ENCODE measurements around the gene SIVA1. TPM values are rescaled to one million over a fixed set of nuclear protein-coding genes. Genes with fewer than 3 reads are reported as not detected.

The SIVA1 gene
- total RNA-seq, 6 experiments from 2014 or later: 38.1 to 252 (median 50.6) TPM

DNA sequence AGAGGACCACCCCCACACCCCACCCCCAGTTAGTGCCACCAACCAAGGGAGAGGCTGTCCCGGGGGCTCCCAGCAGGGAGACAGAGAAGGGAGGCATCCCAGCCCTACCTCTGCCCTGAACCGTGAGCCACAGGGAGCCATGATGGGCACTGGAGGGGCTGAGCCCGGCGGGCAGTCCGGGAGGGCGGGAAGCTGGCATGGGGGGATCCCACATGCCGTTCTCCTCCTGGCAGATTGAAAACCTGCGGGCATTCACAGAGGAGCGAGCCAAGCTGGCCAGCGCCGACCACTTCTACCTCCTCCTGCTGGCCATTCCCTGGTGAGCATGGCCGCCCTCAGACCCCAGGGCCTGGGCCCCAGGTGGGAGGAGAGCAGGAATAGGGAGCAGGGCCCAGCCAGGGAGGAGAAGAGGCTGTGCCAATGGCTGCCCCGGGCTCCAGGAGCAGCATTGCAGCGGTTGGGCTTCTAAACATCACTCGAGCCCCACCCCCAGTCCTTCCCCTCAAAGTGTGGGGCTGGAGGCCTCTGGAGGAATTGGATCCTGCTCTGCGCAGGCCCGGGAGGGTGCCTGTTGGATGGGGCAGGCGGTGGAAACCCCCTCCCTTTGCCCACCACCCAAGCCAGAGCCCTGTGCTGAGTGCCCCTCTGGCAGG lies 43.4 kb upstream of the SIVA1 start:
- intact Hi-C loops (cut with DNase I): loop anchor here (5.0 kb wide), 1 partner anchor 57 kb away; no protein-coding TSS in a partner anchor
- no peak overlapping the region for H3K4me3 ChIP-seq
- WGBS (ENCODE audit: insufficient coverage, low coverage, low lambda C conversion rate, missing lambda C conversion rate): 96% methylated on average over 7 of the region's 18 CpGs
- DNase-seq: no peak
- no peak overlapping the region for H3K27ac ChIP-seq
- H3K27me3 ChIP-seq: no peaks in the 10 kb centered on the region
- TF ChIP-seq CTCF (IDR thresholded peaks at IDR 0.05) (no peak), POLR2A (IDR thresholded peaks at IDR 0.05) (no peak)
- no peaks in the 10 kb centered on the region for H3K9me3 ChIP-seq
- H3K36me3 ChIP-seq: peaks cover 0 to 48% (median 25%) of the 10 kb centered on the region in 4 donors
- ATAC-seq: no peak
- H3K4me1 ChIP-seq: no peaks in the 10 kb centered on the region

DNA sequence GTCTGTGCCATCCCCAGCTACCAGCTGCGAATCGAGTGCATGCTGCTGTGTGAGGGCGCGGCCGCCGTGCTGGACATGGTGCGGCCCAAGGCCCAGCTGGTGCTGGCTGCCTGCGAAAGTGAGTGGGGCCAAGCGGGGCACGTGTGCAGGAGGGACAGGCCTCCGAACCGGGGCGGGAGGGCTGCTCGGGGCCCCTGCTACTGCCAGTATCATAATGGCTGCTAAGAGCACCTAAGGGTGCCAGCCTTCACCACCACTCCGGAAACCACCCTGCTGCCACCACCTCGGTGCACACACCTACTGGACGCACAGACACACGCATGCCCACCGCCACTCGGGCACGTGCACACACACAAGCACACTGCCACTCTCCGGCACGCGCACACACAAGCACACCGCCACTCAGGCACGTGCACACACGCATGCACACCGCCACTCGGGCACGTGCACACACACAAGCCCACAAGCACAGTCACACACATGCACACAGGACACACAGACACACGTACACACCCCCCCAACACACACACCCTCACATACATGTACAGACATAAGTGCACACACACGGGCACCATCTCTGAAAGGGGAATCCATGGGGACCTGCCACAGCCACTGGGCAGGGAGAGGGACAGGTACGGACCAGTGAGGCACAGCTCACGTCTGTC lies 42.7 kb upstream of the SIVA1 start:
- intact Hi-C loops (cut with DNase I): loop anchor here in 1 of 2 donors (5.0 kb wide), 1 partner anchor 58 kb away; no protein-coding TSS in a partner anchor
- Histone ChIP-seq H3K27ac (no peak overlapping the region), H3K36me3 (peaks cover 0 to 51% (median 25%) of the 10 kb centered on the region in 4 donors), H3K9me3 (no peaks in the 10 kb centered on the region), H3K4me1 (no peaks in the 10 kb centered on the region), H3K4me3 (no peak overlapping the region), H3K27me3 (no peaks in the 10 kb centered on the region)
- WGBS (ENCODE audit: insufficient coverage, low coverage, low lambda C conversion rate, missing lambda C conversion rate): 86% methylated on average over 6 of the region's 34 CpGs
- TF ChIP-seq POLR2A (IDR thresholded peaks at IDR 0.05) (no peak), CTCF (IDR thresholded peaks at IDR 0.05) (no peak)
- DNase-seq: no peak
- no peak for ATAC-seq

DNA sequence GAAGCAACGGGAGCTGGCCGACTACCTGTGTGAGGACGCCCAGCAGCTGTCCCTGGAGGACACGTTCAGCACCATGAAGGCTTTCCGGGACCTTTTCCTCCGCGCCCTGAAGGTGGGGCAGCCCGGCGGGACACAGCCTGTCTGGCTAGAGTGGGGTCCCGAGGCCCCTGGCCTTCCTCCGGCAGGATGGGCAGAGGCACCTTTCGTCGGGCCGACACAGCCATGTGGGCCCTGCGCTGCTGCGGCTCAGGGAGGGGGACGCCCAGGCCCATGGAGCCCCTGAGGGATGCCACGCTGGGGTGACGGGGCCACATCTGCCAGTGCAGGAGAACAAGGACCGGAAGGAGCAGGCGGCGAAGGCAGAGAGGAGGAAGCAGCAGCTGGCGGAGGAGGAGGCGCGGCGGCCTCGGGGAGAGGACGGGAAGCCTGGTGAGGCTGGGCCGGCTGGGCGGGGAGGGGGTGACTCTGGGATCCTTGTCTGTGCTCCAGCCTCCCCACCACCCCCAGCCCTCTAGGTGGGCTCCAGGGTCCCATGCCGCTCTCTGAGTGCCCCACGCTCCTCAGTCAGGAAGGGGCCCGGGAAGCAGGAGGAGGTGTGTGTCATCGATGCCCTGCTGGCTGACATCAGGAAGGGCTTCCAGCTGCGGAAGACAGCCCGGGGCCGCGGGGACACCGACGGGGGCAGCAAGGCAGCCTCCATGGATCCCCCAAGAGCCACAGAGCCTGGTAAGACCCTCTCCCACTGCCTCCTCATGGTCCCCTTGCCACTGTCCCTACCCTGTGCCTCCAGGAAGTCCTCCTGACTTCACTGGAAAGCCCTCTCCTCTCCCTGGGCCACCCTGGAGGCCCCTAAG lies 39.8 kb upstream of the SIVA1 start:
- no peak for TF ChIP-seq POLR2A (IDR thresholded peaks at IDR 0.05)
- no peak for TF ChIP-seq CTCF (IDR thresholded peaks at IDR 0.05)
- ATAC-seq (no peak), DNase-seq (no peak)
- no peak overlapping the region for H3K4me3 ChIP-seq
- H3K27ac ChIP-seq: no peak overlapping the region
- no peaks in the 10 kb centered on the region for H3K9me3 ChIP-seq
- peaks cover 0 to 58% (median 25%) of the 10 kb centered on the region in 4 donors for H3K36me3 ChIP-seq
- 85% methylated on average over 14 of the region's 40 CpGs for WGBS (ENCODE audit: insufficient coverage, low coverage, low lambda C conversion rate, missing lambda C conversion rate)
- no peaks in the 10 kb centered on the region for H3K4me1 ChIP-seq
- intact Hi-C loops (cut with DNase I): loop anchor here in 1 of 2 donors (5.0 kb wide), 1 partner anchor 61 kb away; no protein-coding TSS in a partner anchor
- H3K27me3 ChIP-seq: no peaks in the 10 kb centered on the region

- intact Hi-C loops (cut with DNase I): loop anchor here in 1 of 2 donors (5.0 kb wide), 1 partner anchor 62 kb away; no protein-coding TSS in a partner anchor
- TF ChIP-seq CTCF (IDR thresholded peaks at IDR 0.05) (no peak), POLR2A (IDR thresholded peaks at IDR 0.05) (no peak)
- H3K27me3 ChIP-seq: no peaks in the 10 kb centered on the region
- no peaks in the 10 kb centered on the region for H3K9me3 ChIP-seq
- ATAC-seq (no peak), DNase-seq (no peak)
- peaks cover 0 to 58% (median 27%) of the 10 kb centered on the region in 4 donors for H3K36me3 ChIP-seq
- H3K4me3 ChIP-seq: no peak overlapping the region
- H3K4me1 ChIP-seq: no peaks in the 10 kb centered on the region
- no peak overlapping the region for H3K27ac ChIP-seq
- no CpG with 5 or more reads among the region's 16 CpGs for WGBS (ENCODE audit: insufficient coverage, low coverage, low lambda C conversion rate, missing lambda C conversion rate)
Observed at GRCh38 chr14:104714066-104714465, 38.9 kb upstream of the SIVA1 start.

All from right lobe of liver (tissue), 6 donors.